GM12892 (cell line): ENCODE results near the gene TGM1.

ENCODE experiments used
- POLR2A ChIP-seq: IDR thresholded peaks from 2 replicates; pipeline ENCODE4 v1.6.1; 2011; ENCODE audit warnings: low read depth, low read length, control low read depth
- POLR2AphosphoS5 ChIP-seq: IDR thresholded peaks from 2 replicates; pipeline ENCODE4 v1.6.1; 2011; ENCODE audit warnings: low read depth, low read length, control low read depth
- TAF1 ChIP-seq: IDR thresholded peaks from 2 replicates; pipeline ENCODE4 v1.6.1; 2011; ENCODE audit warnings: low read depth, mild to moderate bottlenecking, control low read depth, low read length, borderline replicate concordance

- TF ChIP-seq POLR2AphosphoS5: no peak
- no peak for TF ChIP-seq POLR2A
- TF ChIP-seq TAF1: no peak
Measured at GRCh38 chr14:24274101-24274543, 11.1 kb upstream of the TGM1 start.
